Activated naive CD8-positive, alpha-beta T cell treated with anti-CD3 and anti-CD28 coated beads, Interleukin-2, amount 10 ng/mL, durations not matched to agents 7 days and 5 days (primary cell): ENCODE measurements around the gene RPL18. TPM values are rescaled to one million over a fixed set of nuclear protein-coding genes. Genes with fewer than 3 reads are reported as not detected.

Experiments used
- ATAC-seq: fragments of 150-1000 bp; cut with Tn5 transposase; one replicate; pipeline ENCODE4 v1.10.0; 2021; ENCODE audit warnings: low read depth, moderate library complexity
- POLR2A ChIA-PET: fragments of 350-600 bp; sonication (Branson Sonifier 250); formaldehyde crosslinking; loops from one replicate; lab custom pipeline; 2021; ENCODE audit warnings: antibody characterized with exemption; lab: Charles Lee
- DNase-seq: peaks from one replicate; pipeline ENCODE4 v3.0.0; 2021
- H3K27ac Mint-ChIP-seq: one replicate; pipeline ENCODE4 v1.8.0; 2022; ENCODE audit warnings: mild to moderate bottlenecking, mixed read lengths
- H3K27me3 Mint-ChIP-seq: one replicate; pipeline ENCODE4 v1.8.0; 2022; ENCODE audit warnings: mild to moderate bottlenecking, moderate library complexity, mixed read lengths
- H3K36me3 Mint-ChIP-seq: one replicate; pipeline ENCODE4 v1.8.0; 2021; ENCODE audit warnings: mild to moderate bottlenecking, mixed read lengths
- H3K4me1 Mint-ChIP-seq: one replicate; pipeline ENCODE4 v1.8.0; 2021; ENCODE audit warnings: mixed read lengths
- H3K4me3 Mint-ChIP-seq: one replicate; pipeline ENCODE4 v1.8.0; 2022; ENCODE audit warnings: mild to moderate bottlenecking, moderate library complexity, mixed read lengths
- H3K9me3 Mint-ChIP-seq: one replicate; pipeline ENCODE4 v1.8.0; 2021; ENCODE audit warnings: mixed read lengths
- total RNA-seq, 2 experiments: library from RNA; stranded (reverse); gene quantifications; one replicate each; pipeline ENCODE4 v1.2.3, GENCODE V29; 2021

Gene RPL18
- total RNA-seq, 2 experiments from 2014 or later: 1,565 to 1,587 TPM

GRCh38 chr19:48624791-48625723, 6.1 kb upstream of the RPL18 start:
- no peak for DNase-seq
- ATAC-seq: no peak
- Mint-ChIP-seq H3K27me3 (no peaks in the 10 kb centered on the region), H3K4me1 (peaks cover 36% of the 10 kb centered on the region), H3K4me3 (peak overlapping the region; percentile 92), H3K9me3 (no peaks in the 10 kb centered on the region), H3K27ac (peak overlapping the region; percentile 97), H3K36me3 (peaks cover 9% of the 10 kb centered on the region)
- POLR2A ChIA-PET: no interaction called here

DNA sequence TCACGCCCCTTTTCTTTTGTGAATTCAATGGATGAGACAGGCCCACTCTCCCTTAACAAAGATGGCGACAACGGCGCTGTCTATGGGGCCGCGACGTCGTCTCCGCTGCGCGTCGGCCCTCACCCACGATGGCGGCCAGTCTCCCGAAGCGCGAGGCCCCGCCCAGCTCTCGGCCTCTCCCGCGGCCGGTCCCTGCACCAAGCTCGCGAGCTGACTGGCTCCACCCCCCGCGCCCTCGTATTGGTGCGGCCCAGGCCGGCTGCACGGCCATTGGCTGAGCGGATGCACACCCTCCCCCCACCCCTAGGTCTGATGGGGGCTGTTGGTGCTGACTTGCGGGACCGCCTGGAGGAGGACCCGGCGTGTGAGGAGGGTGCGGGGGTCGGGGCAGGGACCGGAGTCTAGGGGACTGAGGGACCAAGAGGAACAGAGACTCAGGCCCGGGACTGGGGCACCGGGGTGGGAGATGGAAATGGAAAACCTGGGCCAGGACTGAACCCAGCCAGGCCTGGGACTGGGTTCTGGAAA, 5.2 kb upstream of the RPL18 start:
- H3K4me1 Mint-ChIP-seq: peaks cover 41% of the 10 kb centered on the region
- peak overlapping the region; percentile 92 for H3K4me3 Mint-ChIP-seq
- DNase-seq: peak; percentile 98
- ATAC-seq: peak; percentile 82
- POLR2A ChIA-PET: interaction anchor here (0.8 to 2.9 kb wide), 5 partner anchors 9 to 22 kb away, joined by 3 to 23 read pairs (median 4); partner anchors contain the start of gene DBP
- H3K9me3 Mint-ChIP-seq: no peaks in the 10 kb centered on the region
- H3K27me3 Mint-ChIP-seq: no peaks in the 10 kb centered on the region
- peaks cover 12% of the 10 kb centered on the region for H3K36me3 Mint-ChIP-seq
- H3K27ac Mint-ChIP-seq: peak overlapping the region; percentile 97

DNA sequence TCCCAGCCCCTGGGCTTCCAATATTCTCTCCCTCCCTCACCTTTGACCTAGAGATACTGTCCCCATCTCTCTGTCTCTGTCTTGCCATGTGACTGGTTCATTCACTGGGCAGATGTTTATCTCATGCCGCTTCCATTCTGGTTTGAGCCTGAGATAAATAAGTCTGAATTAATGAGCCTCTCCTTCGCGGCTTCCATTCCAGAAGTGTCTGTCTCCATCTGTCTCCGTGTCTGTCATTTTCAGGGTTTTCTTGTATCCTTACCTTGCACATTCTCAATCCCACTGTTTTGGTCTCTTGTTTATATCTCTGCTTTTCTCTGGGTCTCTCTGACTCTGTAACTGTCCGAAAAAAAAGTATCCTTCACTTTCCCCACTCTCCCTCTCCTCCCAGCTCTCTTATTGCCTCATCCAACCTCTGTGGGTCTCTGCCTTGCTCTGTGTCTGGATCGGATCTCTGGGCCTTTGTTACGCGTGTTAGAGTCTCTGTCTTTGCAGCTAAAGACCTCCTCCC, 4.6 kb upstream of the RPL18 start:
- POLR2A ChIA-PET: interaction anchor here (0.8 to 2.9 kb wide), 5 partner anchors 9 to 23 kb away, joined by 3 to 23 read pairs (median 4); partner anchors contain the start of gene DBP
- peak overlapping the region; percentile 92 for H3K4me3 Mint-ChIP-seq
- DNase-seq (no peak), ATAC-seq (no peak)
- peaks cover 41% of the 10 kb centered on the region for H3K4me1 Mint-ChIP-seq
- H3K9me3 Mint-ChIP-seq: no peaks in the 10 kb centered on the region
- H3K36me3 Mint-ChIP-seq: peaks cover 14% of the 10 kb centered on the region
- H3K27ac Mint-ChIP-seq: peak overlapping the region; percentile 97
- H3K27me3 Mint-ChIP-seq: no peaks in the 10 kb centered on the region

DNA sequence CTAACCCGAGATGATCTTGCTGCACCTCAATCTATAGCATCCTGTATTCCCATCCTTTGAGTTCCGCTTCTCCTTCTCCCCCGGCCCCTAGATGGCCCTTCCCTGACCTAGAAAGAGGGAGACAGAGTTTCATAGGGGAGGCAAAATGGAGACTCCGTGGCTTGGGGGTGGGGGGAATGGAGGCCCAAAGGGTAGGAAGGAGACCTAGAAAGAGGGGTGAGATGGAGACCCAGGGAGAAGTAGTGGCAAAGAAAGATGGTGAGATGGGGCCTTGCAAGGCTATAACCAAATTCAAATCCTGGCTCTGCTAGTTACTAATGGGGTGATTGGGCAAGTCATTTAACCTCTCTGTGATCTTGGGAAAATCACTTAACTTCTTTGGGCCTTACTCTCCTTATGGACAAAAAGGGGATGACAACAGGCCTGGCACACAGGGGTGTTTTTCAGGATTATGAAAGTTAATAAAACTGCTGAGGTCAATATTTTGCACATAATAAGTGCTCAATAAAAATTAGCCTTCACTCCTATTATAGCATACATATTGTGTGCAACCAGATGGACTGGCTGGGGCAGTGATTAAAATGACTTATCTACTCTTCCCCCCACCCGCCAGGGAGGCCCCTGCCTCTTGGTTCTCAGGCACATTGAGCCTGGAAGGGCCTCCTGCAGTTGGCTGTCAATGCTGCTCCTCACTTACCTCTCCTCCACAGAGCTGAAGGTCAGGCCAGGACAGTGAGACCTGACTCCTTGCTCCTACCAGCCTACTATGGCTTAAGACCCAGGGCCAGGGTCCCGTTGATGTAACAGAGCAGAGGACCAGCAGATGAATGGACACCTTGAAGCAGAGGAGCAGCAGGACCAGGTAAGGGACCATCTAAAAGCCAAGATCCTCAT, 961 bp upstream of the RPL18 start:
- H3K4me3 Mint-ChIP-seq: peak overlapping the region; percentile 95
- POLR2A ChIA-PET: interaction anchor here (0.9 to 3.1 kb wide), 16 partner anchors 8 to 373 kb away, joined by 3 to 37 read pairs (median 5); partner anchors contain the start of genes BCAT2, CA11, DBP and GYS1
- H3K4me1 Mint-ChIP-seq: peaks cover 44% of the 10 kb centered on the region
- ATAC-seq: no peak
- H3K27ac Mint-ChIP-seq: peak overlapping the region; percentile 98
- peaks cover 31% of the 10 kb centered on the region for H3K36me3 Mint-ChIP-seq
- peak; percentile 24 for DNase-seq
- H3K27me3 Mint-ChIP-seq: no peaks in the 10 kb centered on the region
- no peaks in the 10 kb centered on the region for H3K9me3 Mint-ChIP-seq

DNA sequence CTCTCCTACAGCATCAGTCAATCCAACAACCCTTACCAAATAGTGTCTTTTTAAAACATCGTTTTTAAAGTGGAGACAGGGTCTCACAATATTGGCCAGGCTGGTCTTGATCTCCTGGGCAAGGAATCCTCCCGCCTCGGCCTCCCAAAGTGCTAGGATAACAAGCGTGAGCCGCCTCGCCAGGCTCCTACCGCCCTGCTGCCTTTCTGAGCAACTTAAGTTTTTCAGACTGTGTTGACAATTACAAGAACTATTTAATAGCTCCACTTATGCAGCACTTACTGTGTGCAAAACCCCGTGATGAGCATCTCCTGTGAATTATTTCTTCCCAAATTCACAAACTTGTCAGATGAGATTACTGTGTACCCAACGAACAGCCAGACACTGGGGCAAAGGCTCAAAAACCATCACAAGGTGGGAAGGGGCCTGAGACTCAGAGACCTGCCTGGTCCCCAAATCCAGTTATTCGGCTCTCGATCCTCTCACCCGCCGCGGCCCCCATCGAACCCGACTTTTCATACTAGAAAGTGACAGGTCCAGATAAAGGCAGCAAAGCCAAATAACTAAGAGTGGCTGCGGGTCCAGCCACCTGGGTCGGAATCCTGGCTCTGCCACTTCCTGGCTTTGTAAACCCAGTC, 581 bp downstream of the RPL18 start:
- Mint-ChIP-seq H3K27ac (peak overlapping the region; percentile 98), H3K36me3 (peaks cover 27% of the 10 kb centered on the region), H3K4me3 (peak overlapping the region; percentile 95), H3K4me1 (peaks cover 34% of the 10 kb centered on the region), H3K9me3 (no peaks in the 10 kb centered on the region), H3K27me3 (no peaks in the 10 kb centered on the region)
- DNase-seq (no peak), ATAC-seq (no peak)
- POLR2A ChIA-PET: interaction anchor here (0.6 to 3.1 kb wide), 18 partner anchors 9 to 1284 kb away, joined by 3 to 37 read pairs (median 5); partner anchors contain the start of genes BCAT2, CA11, DBP and GYS1

- Mint-ChIP-seq H3K9me3 (no peaks in the 10 kb centered on the region), H3K27ac (peak overlapping the region; percentile 98), H3K4me1 (peaks cover 30% of the 10 kb centered on the region)
Observed at GRCh38 chr19:48617146-48617937, 1.6 kb downstream of the RPL18 start.

GRCh38 chr19:48616491-48617056, 2.4 kb downstream of the RPL18 start:
- ATAC-seq: no peak
- Mint-ChIP-seq H3K27ac (peak overlapping the region; percentile 43), H3K4me1 (peaks cover 26% of the 10 kb centered on the region), H3K4me3 (peak overlapping the region; percentile 95), H3K27me3 (no peaks in the 10 kb centered on the region), H3K36me3 (peaks cover 22% of the 10 kb centered on the region), H3K9me3 (no peaks in the 10 kb centered on the region)
- POLR2A ChIA-PET: interaction anchor here (0.6 to 1.3 kb wide), 4 partner anchors 8 to 42 kb away, joined by 3 to 5 read pairs (median 3); no protein-coding TSS in a partner anchor
- DNase-seq: no peak

More at GRCh38 chr19:48617146-48617937, 1.6 kb downstream of the RPL18 start:
- H3K4me3 Mint-ChIP-seq: peak overlapping the region; percentile 95
- ATAC-seq (no peak), DNase-seq (peak; percentile 25)
- POLR2A ChIA-PET: interaction anchor here (0.9 to 1.3 kb wide), 4 partner anchors 9 to 28 kb away, joined by 3 read pairs; no protein-coding TSS in a partner anchor
- no peaks in the 10 kb centered on the region for H3K27me3 Mint-ChIP-seq
- H3K36me3 Mint-ChIP-seq: peaks cover 24% of the 10 kb centered on the region

DNA sequence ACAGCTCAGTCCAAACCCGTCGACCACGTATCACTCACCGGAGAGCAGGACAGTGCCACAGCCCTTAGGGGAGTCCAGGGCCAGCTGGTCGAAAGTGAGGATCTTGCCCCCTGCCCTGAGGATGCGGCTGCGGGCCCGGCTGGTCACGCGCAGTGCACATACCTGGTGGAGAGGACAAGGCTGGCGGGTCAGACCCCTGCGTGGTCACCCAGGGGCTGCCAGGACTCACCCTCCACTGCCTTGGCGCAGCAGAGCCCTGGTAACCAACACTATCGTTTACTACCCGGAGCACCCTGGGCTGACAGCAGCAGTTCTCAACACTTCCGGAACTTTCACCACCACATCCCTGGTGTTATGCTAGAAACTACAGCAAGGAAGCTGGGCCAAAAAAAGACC, 2.9 kb downstream of the RPL18 start:
- ATAC-seq (no peak), DNase-seq (peak; percentile 28)
- POLR2A ChIA-PET: interaction anchor here (0.6 kb wide), 1 partner anchor 41 kb away, joined by 5 read pairs; no protein-coding TSS in a partner anchor
- Mint-ChIP-seq H3K27me3 (no peaks in the 10 kb centered on the region), H3K9me3 (no peaks in the 10 kb centered on the region), H3K4me1 (peaks cover 23% of the 10 kb centered on the region), H3K27ac (peak overlapping the region; percentile 43), H3K4me3 (peak overlapping the region; percentile 95), H3K36me3 (peaks cover 22% of the 10 kb centered on the region)

DNA sequence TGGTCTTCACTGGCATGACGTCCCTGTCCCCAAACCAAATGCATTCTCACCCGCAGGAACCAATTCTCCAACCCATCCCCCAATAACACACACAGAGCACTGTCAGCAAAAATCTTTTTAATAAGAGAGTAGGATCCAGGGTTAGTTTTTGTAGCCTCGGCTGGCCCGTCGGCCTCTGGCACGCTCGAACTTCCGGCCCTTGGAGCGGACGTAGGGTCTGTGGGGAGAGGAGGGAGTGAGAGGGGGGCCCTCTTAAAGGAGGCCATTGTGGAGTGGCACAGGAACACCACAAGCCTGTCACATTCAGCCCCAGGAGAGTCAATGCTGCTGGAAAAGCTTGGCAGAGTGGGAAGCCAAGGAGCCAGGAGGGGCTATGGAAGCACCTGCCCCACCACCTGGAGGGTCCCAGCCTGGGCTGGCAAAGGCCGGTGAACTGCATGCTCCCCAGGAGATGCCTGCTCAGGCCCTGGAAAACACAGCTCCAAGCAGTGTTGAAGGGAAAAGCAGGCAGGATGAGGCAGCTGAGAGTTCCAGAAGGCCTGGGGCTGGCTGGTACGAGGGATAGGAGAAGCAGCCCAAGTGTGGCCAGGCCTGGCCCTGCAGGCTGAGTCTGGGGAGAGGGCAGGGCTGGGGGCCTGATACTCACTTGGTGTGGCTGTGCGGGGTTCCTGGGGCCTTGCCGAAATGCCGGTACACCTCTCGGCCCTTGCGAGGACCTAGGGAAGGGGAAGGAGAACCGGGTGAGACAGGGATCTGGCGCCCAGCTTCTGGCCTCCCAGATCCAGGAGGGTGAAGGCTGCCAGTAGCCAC, 3.5 kb downstream of the RPL18 start:
- Mint-ChIP-seq H3K27me3 (no peaks in the 10 kb centered on the region), H3K9me3 (no peaks in the 10 kb centered on the region), H3K4me3 (no peak overlapping the region), H3K36me3 (peaks cover 22% of the 10 kb centered on the region), H3K27ac (peak overlapping the region; percentile 25), H3K4me1 (peaks cover 23% of the 10 kb centered on the region)
- POLR2A ChIA-PET: interaction anchor here (0.6 kb wide), 1 partner anchor 41 kb away, joined by 5 read pairs; no protein-coding TSS in a partner anchor
- no peak for ATAC-seq
- DNase-seq: peak; percentile 25

DNA sequence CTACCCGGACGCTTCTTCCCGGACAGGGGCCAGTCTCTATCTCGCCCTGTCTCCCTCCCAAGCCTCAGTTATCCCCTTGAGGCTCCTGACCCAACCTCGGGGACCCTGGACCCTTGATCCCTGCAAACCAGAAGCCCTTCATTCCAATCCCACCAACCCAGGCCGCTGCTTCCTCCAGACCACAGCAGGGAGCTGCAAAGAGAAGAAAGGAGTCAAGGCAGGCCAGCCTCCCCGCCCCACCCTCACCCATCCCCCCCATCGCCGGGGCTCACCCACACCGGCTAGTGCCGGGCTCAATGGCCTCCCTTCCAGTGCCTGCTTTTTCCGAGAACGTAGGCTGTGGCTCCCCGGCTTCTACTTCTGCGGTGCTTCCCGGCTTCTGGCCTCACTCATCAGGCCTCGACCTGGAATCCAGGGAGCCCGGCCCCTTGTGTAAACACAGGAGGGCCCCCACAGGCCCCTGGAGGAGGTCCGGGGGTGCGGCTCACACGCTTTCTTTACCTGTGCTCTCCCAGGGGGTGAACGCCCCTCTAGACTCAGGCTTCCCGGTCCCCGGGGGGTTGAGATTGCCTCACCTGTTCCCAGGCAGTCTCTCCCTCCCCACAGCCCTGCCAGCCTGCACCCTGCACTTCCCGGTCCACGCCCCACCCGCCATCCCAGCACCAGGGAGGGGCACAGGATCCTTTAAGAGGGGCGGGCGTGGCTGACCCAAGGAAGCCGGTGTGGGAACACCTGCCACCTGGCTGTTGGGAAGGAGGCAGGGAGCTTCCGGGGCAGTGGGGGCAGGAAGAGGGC, 4.3 kb downstream of the RPL18 start, which contains the start of gene FAM83E:
FAM83E (minus strand) TSS at position 641 of the 795 bp plus-strand sequence. CDS start 1,704 bp downstream, outside the sequence.
- Mint-ChIP-seq H3K9me3 (no peaks in the 10 kb centered on the region), H3K27ac (peak within 1 kb of the TSS; percentile 26), H3K27me3 (no peaks in the 10 kb centered on the region), H3K36me3 (peaks cover 21% of the 10 kb centered on the region), H3K4me3 (no peak within 1 kb of the TSS), H3K4me1 (peaks cover 15% of the 10 kb centered on the region)
- DNase-seq (peak; percentile 32), ATAC-seq (no peak)
- POLR2A ChIA-PET: interaction anchor here (1.0 kb wide), 1 partner anchor 9 kb away, joined by 3 read pairs; no protein-coding TSS in a partner anchor
